ENCODE results near the gene AXL.

Gene AXL

GRCh38 chr19:41308450-41309179, 89.6 kb downstream of the AXL start:
- DNase-seq (ENCODE audit: low spot score): peak; percentile 85

- DNase-seq (ENCODE audit: low spot score): no peak
Measured at GRCh38 chr19:41309180-41310032, 90.4 kb downstream of the AXL start.

- peak; percentile 93 for DNase-seq (ENCODE audit: low spot score)
Measured at GRCh38 chr19:41310033-41310831, 91.2 kb downstream of the AXL start, which contains the start of gene CCDC97. Gene CCDC97 (plus strand): TSS chr19:41310172. CDS start chr19:41310311, 139 bp downstream.

- no peak for DNase-seq (ENCODE audit: low spot score)
Measured at GRCh38 chr19:41311072-41311471, 92.0 kb downstream of the AXL start.
